Kasumi-1 (cell line): ENCODE data around the gene PTDSS2.
"Not testable (repeated sequence)": the region's sequence is repeated elsewhere in the genome, so short reads cannot be mapped to it uniquely, and the experiment has no call there.

Source experiments
- DNase-seq, 2 experiments: peaks; one replicate each; lab custom pipeline; 2025; lab: John Stamatoyannopoulos, UW

Gene PTDSS2

GRCh38 chr11:468493-468892 is 18.4 kb downstream of the PTDSS2 start:
- peak in 1 of 2 experiments; percentile 10 for DNase-seq

DNA sequence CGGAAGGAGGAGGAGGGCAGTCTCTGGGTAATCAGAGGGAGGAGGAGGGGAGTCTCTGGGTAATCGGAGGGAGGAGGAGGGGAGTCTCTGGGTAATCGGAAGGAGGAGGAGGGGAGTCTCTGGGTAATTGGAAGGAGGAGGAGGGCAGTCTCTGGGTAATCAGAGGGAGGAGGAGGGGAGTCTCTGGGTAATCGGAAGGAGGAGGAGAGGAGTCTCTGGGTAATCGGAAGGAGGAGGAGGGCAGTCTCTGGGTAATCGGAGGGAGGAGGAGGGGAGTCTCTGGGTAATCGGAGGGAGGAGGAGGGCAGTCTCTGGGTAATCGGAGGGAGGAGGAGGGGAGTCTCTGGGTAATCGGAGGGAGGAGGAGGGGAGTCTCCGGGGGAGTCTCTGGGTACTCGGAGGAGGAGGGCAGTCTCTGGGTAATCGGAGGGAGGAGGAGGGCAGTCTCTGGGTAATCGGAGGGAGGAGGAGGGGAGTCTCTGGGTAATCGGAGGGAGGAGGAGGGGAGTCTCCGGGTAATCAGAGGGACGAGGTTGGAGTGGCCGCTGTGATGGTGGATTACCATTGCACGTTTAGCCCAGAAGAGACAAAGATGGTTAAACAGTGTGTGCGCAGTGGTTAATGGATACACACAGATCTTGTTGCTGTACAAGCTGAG is 19.1 kb downstream of the PTDSS2 start:
- not testable (repeated sequence) for DNase-seq

- DNase-seq, result no peak
These were observed 19.8 kb downstream of the PTDSS2 start for GRCh38 chr11:469684-470560.

GRCh38 chr11:471468-472145 is 21.5 kb downstream of the PTDSS2 start:
- DNase-seq, result no peak

- DNase-seq, result no peak
These were observed 22.2 kb downstream of the PTDSS2 start for GRCh38 chr11:472272-472671.

GRCh38 chr11:472816-473215 is 22.7 kb downstream of the PTDSS2 start:
- no peak for DNase-seq

GRCh38 chr11:473415-473814 is 23.3 kb downstream of the PTDSS2 start:
- no peak for DNase-seq

GRCh38 chr11:473962-474785 is 24.1 kb downstream of the PTDSS2 start:
- DNase-seq, result no peak

DNA sequence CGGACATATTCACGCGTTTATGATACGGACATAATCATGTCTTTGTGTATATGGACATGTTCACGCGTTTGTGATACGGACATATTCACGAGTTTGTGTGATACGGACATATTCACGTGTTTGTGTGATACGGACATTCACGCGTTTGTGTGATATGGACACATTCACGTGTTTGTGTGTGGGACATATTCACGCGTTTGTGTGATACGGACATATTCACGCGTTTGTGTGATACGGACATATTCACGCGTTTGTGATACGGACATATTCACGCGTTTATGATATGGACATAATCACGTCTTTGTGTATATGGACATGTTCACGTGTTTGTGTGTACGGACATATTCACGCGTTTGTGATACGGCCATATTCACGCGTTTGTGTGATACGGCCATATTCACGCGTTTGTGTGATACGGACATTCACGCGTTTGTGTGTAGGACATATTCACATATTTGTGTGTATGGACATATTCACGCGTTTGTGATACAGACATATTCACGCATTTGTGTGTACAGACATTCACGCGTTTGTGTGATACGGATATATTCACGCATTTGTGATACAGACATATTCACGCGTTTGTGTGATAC is 24.9 kb downstream of the PTDSS2 start:
- DNase-seq, result no peak

DNA sequence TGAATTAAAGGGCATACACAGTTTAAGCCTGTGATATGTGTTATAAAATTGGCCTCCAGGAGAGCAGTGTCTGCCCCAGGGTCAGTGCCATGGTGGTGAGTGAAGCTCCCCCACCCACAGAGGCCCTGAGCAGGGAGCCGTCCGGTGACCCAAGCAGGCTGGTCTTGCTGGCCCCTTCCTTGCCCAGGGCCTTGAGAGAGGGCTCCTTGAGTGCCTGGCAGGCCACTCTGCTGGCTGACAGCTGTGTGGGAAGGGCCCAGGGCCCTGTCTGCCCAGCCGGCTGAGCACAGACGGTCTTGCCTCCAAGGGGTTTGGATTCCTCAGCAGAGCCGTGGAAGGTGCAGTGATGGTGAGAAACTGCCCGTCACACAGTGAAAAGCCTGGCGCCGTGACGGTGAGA is 25.9 kb downstream of the PTDSS2 start:
- DNase-seq, result no peak

- no peak for DNase-seq
These were observed 26.3 kb downstream of the PTDSS2 start for GRCh38 chr11:476416-476815.

DNA sequence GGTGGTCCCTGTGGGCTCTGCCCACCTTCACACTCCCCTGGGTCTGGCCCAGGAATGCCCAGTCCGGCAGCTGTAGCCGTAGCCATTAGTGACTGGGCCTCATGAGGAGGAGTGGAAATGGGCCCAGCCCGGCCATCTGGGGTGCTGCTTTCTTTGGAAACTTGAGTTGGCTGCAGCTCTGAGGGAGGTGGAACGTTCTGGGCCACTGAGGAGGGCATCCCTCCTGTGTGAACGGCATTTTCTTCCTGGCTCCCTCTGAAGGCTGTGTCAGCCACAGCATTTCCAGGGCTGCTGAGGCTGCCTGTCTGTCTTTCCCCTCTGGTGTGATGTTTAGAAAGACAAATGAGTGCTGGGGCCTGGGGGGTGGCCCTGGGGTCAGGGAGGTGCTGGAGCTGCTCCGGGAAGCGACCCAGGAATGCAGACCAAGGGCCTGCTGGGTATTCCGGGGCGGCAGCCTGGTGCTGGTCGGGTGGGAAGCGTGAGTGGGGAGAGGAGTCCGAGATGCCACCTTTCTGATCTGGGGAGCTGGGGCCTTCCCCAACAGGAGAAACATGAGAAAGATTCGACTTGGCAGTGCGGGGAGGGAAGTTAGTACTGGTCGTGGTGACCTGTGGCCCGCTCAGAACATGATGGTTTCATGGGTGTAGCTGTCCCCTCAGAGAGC is 27.1 kb downstream of the PTDSS2 start:
- no peak for DNase-seq

GRCh38 chr11:479311-479710 is 29.2 kb downstream of the PTDSS2 start:
- DNase-seq, result no peak

- no peak for DNase-seq
These were observed 34.5 kb downstream of the PTDSS2 start for GRCh38 chr11:484616-485015.

GRCh38 chr11:486189-486588 is 36.1 kb downstream of the PTDSS2 start:
- no peak for DNase-seq

DNA sequence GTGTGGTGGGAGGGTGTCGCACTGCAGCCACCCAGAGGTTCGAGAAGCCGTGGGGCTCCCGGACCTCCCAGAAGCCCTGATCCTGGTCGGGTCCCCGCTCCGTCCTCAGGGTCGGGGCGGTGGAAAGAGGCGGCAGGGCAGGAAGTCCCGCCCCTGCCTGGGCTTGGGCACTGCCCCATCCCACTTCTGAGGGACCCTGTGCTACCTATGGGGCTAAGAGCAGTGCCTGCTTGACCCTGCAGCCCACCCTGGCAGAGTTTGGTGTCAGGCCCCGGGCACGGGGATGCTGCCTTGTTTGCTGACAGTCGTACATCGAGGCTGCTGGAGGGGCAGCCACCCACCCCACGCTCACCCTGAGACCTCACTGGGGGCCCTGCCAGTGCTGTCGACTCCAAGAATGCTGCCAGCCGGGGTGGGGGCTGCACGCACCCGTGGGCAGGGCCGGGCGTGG is 37.5 kb downstream of the PTDSS2 start:
- DNase-seq, result no peak

DNA sequence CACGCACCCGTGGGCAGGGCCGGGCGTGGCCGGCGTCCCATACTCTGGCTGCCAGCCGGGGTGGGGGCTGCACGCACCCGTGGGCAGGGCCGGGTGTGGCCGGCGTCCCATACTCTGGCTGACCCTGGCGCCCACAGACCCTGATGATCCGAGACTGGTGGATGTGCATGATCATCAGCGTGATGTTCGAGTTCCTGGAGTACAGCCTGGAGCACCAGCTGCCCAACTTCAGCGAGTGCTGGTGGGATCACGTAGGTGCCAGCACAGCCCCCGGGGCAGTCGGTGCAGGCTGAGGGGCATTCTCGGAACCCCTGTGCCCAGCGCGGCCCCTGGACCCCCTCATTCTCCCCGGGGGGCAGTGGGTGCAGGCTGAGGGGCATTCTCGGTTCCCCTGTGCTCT is 38.0 kb downstream of the PTDSS2 start:
- DNase-seq, result no peak

DNA sequence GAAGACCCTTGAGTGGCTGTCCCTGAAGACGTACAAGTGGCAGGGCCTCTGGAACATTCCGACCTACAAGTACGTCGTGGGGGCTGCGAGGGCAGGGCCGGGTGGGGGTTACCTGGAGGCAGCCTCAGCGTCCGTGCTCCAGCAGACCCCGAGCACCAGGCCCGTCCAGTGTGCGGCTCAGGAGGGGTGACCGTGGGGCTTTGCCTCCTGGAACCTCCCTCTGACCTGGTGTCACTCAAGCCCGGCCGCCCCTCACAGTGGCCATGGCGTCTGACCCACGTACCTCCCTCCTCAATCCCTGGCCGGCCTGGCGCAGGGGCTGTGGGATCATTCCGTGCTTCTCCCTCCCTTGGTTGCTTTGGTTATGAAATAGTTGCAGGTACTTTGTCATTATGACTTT is 38.5 kb downstream of the PTDSS2 start:
- no peak for DNase-seq

GRCh38 chr11:488992-489391 is 38.9 kb downstream of the PTDSS2 start:
- DNase-seq, result no peak

DNA sequence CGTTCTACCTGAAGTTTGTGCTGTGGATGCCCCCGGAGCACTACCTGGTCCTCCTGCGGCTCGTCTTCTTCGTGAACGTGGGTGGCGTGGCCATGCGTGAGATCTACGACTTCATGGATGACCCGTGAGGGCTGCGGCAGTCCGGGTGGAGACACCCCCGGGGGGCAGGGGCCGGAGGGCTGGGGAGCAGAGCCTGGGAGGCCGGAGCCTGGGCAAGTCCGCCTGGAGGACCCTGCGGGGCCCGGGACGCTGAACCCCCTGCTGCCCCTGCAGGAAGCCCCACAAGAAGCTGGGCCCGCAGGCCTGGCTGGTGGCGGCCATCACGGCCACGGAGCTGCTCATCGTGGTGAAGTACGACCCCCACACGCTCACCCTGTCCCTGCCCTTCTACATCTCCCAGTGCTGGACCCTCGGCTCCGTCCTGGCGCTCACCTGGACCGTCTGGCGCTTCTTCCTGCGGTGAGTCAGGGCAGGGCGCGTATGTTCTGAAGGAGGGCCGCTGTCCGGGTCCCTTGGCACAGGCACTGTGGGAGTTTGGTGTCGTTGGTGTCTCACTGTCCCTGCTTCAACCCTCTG is 39.6 kb downstream of the PTDSS2 start:
- DNase-seq, result no peak
